Right lobe of liver (tissue), 6 donors: ENCODE data around the gene IGSF11. TPM values are rescaled to one million over a fixed set of nuclear protein-coding genes. Genes with fewer than 3 reads are reported as not detected.

Source experiments
- ATAC-seq, 4 donors: fragments of 200-7000 bp; cut with Tn5 transposase; one replicate each; pipeline ENCODE4 v1.9.1; 2020; ENCODE audit warnings: mild to moderate bottlenecking in 4 of 4, moderate library complexity in 4 of 4
- DNase-seq, 3 donors: peaks; one replicate each; pipeline ENCODE4 v3.0.0-alpha.2; 2020
- H3K27ac ChIP-seq, 3 donors: fragments of 200-600 bp; one replicate each; pipeline ENCODE4 v1.8.0; 2022
- H3K27me3 ChIP-seq, 2 donors: fragments of 200-600 bp; one replicate each; pipeline ENCODE4 v1.8.0; 2022
- H3K36me3 ChIP-seq, 4 donors: fragments of 200-600 bp; sonication (generic) in 1 of 4; one replicate each; pipeline versions ENCODE4 v1.5.1 to v1.8.0; 2017 to 2022; ENCODE audit warnings: control low read depth in 1 of 4
- H3K4me1 ChIP-seq, 4 donors: fragments of 200-600 bp; sonication (generic) in 1 of 4; one replicate each; pipeline versions ENCODE4 v1.5.1 to v1.8.0; 2017 to 2022; ENCODE audit warnings: control low read depth in 1 of 4
- H3K4me3 ChIP-seq, 3 donors: fragments of 200-600 bp; one replicate each; pipeline ENCODE4 v1.8.0; 2022
- H3K9me3 ChIP-seq, 4 donors: fragments of 200-600 bp; sonication (generic) in 1 of 4; one replicate each; pipeline versions ENCODE4 v1.5.1 to v1.8.0; 2017 to 2022; ENCODE audit warnings: control low read depth in 1 of 4
- POLR2A ChIP-seq: fragments of 450-650 bp; IDR thresholded peaks from one replicate; pipeline ENCODE4 v1.6.1; 2017; ENCODE audit warnings: antibody characterized with exemption, mild to moderate bottlenecking
- WGBS: methylation state at CpG from one replicate; pipeline ENCODE4 v1.1.6; 2018; ENCODE audit warnings: low coverage, low lambda C conversion rate; ENCODE audit not compliant: insufficient coverage; ENCODE audit errors: missing lambda C conversion rate; 5-methylcytosine and 5-hydroxymethylcytosine counted together
- intact Hi-C, 2 donors: fragments of 100-400 bp; cut with DNase I; formaldehyde crosslinking; loops; one replicate each; pipeline versions ENCODE4 v1.11.2 to v1.14.1; 2022
- total RNA-seq, 6 experiments: library from RNA; depleted of rRNA in 2 of 6; stranded (reverse); fragments of >200 nt in 2 of 6; fragmentation: NEBNext Ultra II Directional in 3 of 6; extraction: Animal tissue kit (Norgen Biotek cat#: 25700) in 3 of 6; gene quantifications; one replicate each; pipeline versions ENCODE4 v1.1.0 to v1.2.4, GENCODE V29; 2016 to 2023
- TF ChIP-seq, protein P1 (sequence below), 4 donors: fragments of 200-600 bp in 3 of 4; fragments of 450-650 bp in 1 of 4; IDR thresholded peaks; one replicate each; pipeline versions ENCODE4 v1.5.1 to v1.8.0; 2016 to 2022; ENCODE audit warnings: antibody characterized with exemption in 4 of 4, mild to moderate bottlenecking in 2 of 4
- donor health status: DM: no; HTN: yes; CAD: no.
- donor health status: DM: no; HTN: no; CAD: no.
- donor health status: DM: no; HTN: no; CAD: no.
- donor health status: DM: no; HTN: yes; CAD: no.
- donor health status: DM: no; HTN: yes; CAD: no.

Gene IGSF11
- total RNA-seq, 6 experiments from 2014 or later, result not detected

DNA sequence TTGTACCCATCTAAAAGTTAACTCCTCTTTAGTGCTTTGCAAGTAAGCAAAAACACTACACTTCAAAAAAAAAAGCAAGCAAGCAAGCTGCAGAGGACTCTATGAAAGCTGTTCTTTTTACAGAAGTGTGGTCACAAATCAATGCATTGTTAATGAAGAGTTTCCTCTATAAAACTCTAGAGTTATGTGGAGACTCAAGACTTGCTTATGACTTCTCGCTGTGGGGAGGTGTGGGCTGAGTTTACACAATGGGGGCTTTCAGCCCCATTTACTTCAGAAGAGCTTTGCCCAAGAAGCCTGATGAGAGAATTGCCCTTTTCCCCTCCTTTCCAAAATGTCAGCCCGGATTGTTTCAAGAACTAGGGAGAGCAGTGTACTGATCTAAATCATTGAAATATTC is 144.4 kb downstream of the IGSF11 start:
- no peak overlapping the region for H3K27ac ChIP-seq
- no peaks in the 10 kb centered on the region for H3K9me3 ChIP-seq
- no peak overlapping the region for H3K4me3 ChIP-seq
- DNase-seq (no peak), ATAC-seq (no peak)
- H3K4me1 ChIP-seq, result no peaks in the 10 kb centered on the region
- H3K36me3 ChIP-seq, result no peaks in the 10 kb centered on the region
- intact Hi-C loops, result no loop called here
- H3K27me3 ChIP-seq, result no peaks in the 10 kb centered on the region
- WGBS, result 31% methylated on average over 2 of the region's 2 CpGs
- TF ChIP-seq POLR2A, result no peak
- TF ChIP-seq, protein P1, sequence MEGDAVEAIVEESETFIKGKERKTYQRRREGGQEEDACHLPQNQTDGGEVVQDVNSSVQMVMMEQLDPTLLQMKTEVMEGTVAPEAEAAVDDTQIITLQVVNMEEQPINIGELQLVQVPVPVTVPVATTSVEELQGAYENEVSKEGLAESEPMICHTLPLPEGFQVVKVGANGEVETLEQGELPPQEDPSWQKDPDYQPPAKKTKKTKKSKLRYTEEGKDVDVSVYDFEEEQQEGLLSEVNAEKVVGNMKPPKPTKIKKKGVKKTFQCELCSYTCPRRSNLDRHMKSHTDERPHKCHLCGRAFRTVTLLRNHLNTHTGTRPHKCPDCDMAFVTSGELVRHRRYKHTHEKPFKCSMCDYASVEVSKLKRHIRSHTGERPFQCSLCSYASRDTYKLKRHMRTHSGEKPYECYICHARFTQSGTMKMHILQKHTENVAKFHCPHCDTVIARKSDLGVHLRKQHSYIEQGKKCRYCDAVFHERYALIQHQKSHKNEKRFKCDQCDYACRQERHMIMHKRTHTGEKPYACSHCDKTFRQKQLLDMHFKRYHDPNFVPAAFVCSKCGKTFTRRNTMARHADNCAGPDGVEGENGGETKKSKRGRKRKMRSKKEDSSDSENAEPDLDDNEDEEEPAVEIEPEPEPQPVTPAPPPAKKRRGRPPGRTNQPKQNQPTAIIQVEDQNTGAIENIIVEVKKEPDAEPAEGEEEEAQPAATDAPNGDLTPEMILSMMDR (IDR thresholded peaks at IDR 0.05), result no peak

DNA sequence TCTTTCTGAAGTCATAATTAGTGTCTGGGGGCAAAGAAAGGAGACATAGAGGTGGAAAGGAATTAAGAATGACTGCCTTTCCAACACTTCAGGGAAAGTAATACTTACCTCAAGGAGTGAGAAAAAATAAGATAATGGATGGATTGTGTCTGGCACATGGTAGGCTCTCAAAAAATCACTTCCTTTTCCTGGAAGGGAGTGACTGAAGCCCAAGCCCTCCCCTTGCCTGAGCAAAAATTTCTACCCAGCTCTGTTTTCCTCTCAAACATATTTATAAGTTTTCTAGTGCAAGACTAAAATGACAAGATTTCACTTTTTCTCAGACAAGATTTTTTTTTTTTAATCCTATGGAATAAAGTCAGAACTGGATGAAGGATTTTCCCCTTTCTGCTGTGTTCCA is 145.0 kb downstream of the IGSF11 start:
- Histone ChIP-seq H3K4me3 (no peak overlapping the region), H3K27me3 (no peaks in the 10 kb centered on the region), H3K4me1 (no peaks in the 10 kb centered on the region), H3K36me3 (no peaks in the 10 kb centered on the region), H3K9me3 (no peaks in the 10 kb centered on the region), H3K27ac (no peak overlapping the region)
- no peak for ATAC-seq
- DNase-seq, result no peak
- TF ChIP-seq, protein P1 (IDR thresholded peaks at IDR 0.05), result no peak
- no peak for TF ChIP-seq POLR2A
- intact Hi-C loops, result no loop called here

DNA sequence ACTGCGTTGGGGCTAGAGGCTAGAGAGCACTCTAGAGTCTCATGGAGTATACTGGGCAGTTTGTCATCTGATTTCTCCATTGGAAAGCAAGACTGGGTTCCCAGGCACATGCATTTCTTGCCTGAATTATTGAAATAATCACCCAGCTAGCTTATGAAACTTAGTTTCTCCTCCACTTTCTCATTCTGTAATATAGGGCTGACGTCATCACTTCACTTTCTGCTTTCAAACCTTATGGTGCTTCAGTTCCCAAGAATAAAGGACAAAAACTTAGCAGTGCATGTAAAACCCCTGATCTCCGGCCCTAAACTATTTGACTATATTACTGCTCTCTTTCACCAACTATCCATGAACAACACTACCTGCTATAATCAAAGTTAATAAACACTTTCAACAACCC is 147.9 kb downstream of the IGSF11 start:
- intact Hi-C loops, result no loop called here
- H3K27me3 ChIP-seq, result no peaks in the 10 kb centered on the region

DNA sequence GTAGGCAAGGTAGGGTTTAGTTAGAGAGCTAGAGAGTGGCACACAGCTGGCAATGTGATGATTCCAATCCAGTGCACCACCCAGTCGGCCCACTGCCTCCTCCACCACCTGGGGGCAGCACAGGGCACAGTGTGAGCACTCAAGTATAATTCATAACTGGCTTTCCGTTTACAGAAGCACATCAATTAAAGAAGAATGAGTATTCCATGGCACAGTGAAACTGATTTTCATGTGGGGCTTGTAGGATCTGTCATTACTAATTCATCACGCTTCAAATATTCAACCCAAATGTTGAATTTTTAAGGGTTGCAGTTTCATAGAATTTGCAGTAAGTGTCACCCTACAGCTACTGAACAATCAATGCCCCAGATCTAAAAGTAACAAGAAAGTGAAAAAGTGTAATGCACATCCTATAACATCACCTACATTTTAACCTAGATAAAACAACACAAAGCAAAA is 149.9 kb downstream of the IGSF11 start:
- H3K4me3 ChIP-seq, result no peak overlapping the region
- no peaks in the 10 kb centered on the region for H3K9me3 ChIP-seq
- no peaks in the 10 kb centered on the region for H3K27me3 ChIP-seq
- no peaks in the 10 kb centered on the region for H3K4me1 ChIP-seq
- H3K36me3 ChIP-seq, result no peaks in the 10 kb centered on the region
- 0% methylated on average over 3 of the region's 3 CpGs for WGBS
- TF ChIP-seq POLR2A, result no peak
- TF ChIP-seq, protein P1 (IDR thresholded peaks at IDR 0.05), result peak; percentile 61 to 94 (median 91)
- peak; percentile 88 to 93 (median 91) for ATAC-seq
- peak; percentile 71 to 79 (median 75) for DNase-seq
- intact Hi-C loops, result loop anchor here (5.0 kb wide), 1 partner anchor 213 kb away; no protein-coding TSS in a partner anchor
- no peak overlapping the region for H3K27ac ChIP-seq

More for the DNA sequence above, 147.9 kb downstream of the IGSF11 start:
- no peak overlapping the region for H3K27ac ChIP-seq
- ATAC-seq (no peak), DNase-seq (no peak)
- no peaks in the 10 kb centered on the region for H3K36me3 ChIP-seq
- H3K4me1 ChIP-seq, result no peaks in the 10 kb centered on the region
- no peak overlapping the region for H3K4me3 ChIP-seq
- no peaks in the 10 kb centered on the region for H3K9me3 ChIP-seq
- TF ChIP-seq, protein P1 (IDR thresholded peaks at IDR 0.05), result no peak
- TF ChIP-seq POLR2A, result no peak
- 44% methylated on average over 3 of the region's 3 CpGs for WGBS
